Measurements from ENCODE around the gene ACTR6.
"Not testable (repeated sequence)": the region's sequence is repeated elsewhere in the genome, so short reads cannot be mapped to it uniquely, and the experiment has no call there.

ACTR6 gene

GRCh38 chr12:100165356-100165755 is 35.3 kb upstream of the ACTR6 start:
- Histone ChIP-seq H3K4me1 (ENCODE audit: insufficient read depth, low read length) (peaks cover 21% of the 10 kb centered on the region; the same call in 1 of the 2 replicates), H3K9me3 (ENCODE audit: insufficient read depth, low read depth, low read length) (peaks cover 5% of the 10 kb centered on the region; the same call in 1 of the 2 replicates), H3K4me3 (ENCODE audit: low read length) (no peak overlapping the region), H3K9ac (ENCODE audit: low read depth, low read length) (no peak overlapping the region), H3K27me3 (ENCODE audit: insufficient read depth, low read length) (no peaks in the 10 kb centered on the region), H3K27ac (ENCODE audit: low read length) (no peak overlapping the region), H3K36me3 (ENCODE audit: insufficient read depth, low read depth, low read length) (peaks cover 9% of the 10 kb centered on the region)

- no peak overlapping the region for H3K27ac ChIP-seq (ENCODE audit: low read length)
- H3K4me1 ChIP-seq (ENCODE audit: insufficient read depth, low read length): peaks cover 21% of the 10 kb centered on the region; the same call in 1 of the 2 replicates
- H3K9ac ChIP-seq (ENCODE audit: low read depth, low read length): no peak overlapping the region
- H3K9me3 ChIP-seq (ENCODE audit: insufficient read depth, low read depth, low read length): peaks cover 5% of the 10 kb centered on the region; the same call in 1 of the 2 replicates
- H3K4me3 ChIP-seq (ENCODE audit: low read length): no peak overlapping the region
- peaks cover 9% of the 10 kb centered on the region for H3K36me3 ChIP-seq (ENCODE audit: insufficient read depth, low read depth, low read length)
- H3K27me3 ChIP-seq (ENCODE audit: insufficient read depth, low read length): no peaks in the 10 kb centered on the region
Observed at GRCh38 chr12:100166232-100166631, 34.4 kb upstream of the ACTR6 start.

- H3K9ac ChIP-seq (ENCODE audit: low read depth, low read length): no peak overlapping the region
- H3K36me3 ChIP-seq (ENCODE audit: insufficient read depth, low read depth, low read length): peaks cover 9% of the 10 kb centered on the region
- no peak overlapping the region for H3K27ac ChIP-seq (ENCODE audit: low read length)
Observed at GRCh38 chr12:100168562-100168961, 32.1 kb upstream of the ACTR6 start.

GRCh38 chr12:100169345-100169744 is 31.3 kb upstream of the ACTR6 start:
- H3K27me3 ChIP-seq (ENCODE audit: insufficient read depth, low read length): no peaks in the 10 kb centered on the region
- no peak overlapping the region for H3K4me3 ChIP-seq (ENCODE audit: low read length)
- no peak overlapping the region for H3K9ac ChIP-seq (ENCODE audit: low read depth, low read length)
- H3K36me3 ChIP-seq (ENCODE audit: insufficient read depth, low read depth, low read length): peaks cover 9% of the 10 kb centered on the region
- peaks cover 4% of the 10 kb centered on the region; the same call in 1 of the 2 replicates for H3K4me1 ChIP-seq (ENCODE audit: insufficient read depth, low read length)
- peaks cover 5% of the 10 kb centered on the region; the same call in 1 of the 2 replicates for H3K9me3 ChIP-seq (ENCODE audit: insufficient read depth, low read depth, low read length)
- H3K27ac ChIP-seq (ENCODE audit: low read length): no peak overlapping the region

More at GRCh38 chr12:100168562-100168961, 32.1 kb upstream of the ACTR6 start:
- H3K4me3 ChIP-seq (ENCODE audit: low read length): no peak overlapping the region
- H3K9me3 ChIP-seq (ENCODE audit: insufficient read depth, low read depth, low read length): peaks cover 5% of the 10 kb centered on the region; the same call in 1 of the 2 replicates
- peaks cover 11% of the 10 kb centered on the region; the same call in 1 of the 2 replicates for H3K4me1 ChIP-seq (ENCODE audit: insufficient read depth, low read length)
- no peaks in the 10 kb centered on the region for H3K27me3 ChIP-seq (ENCODE audit: insufficient read depth, low read length)

GRCh38 chr12:100170313-100170858 is 30.2 kb upstream of the ACTR6 start:
- H3K4me1 ChIP-seq (ENCODE audit: insufficient read depth, low read length): no peaks in the 10 kb centered on the region
- no peak overlapping the region for H3K27ac ChIP-seq (ENCODE audit: low read length)
- H3K27me3 ChIP-seq (ENCODE audit: insufficient read depth, low read length): no peaks in the 10 kb centered on the region
- H3K36me3 ChIP-seq (ENCODE audit: insufficient read depth, low read depth, low read length): peaks cover 4% of the 10 kb centered on the region
- H3K9ac ChIP-seq (ENCODE audit: low read depth, low read length): no peak overlapping the region
- no peaks in the 10 kb centered on the region for H3K9me3 ChIP-seq (ENCODE audit: insufficient read depth, low read depth, low read length)
- H3K4me3 ChIP-seq (ENCODE audit: low read length): no peak overlapping the region

GRCh38 chr12:100171248-100171647 is 29.4 kb upstream of the ACTR6 start:
- no peak overlapping the region for H3K27ac ChIP-seq (ENCODE audit: low read length)
- H3K36me3 ChIP-seq (ENCODE audit: insufficient read depth, low read depth, low read length): no peaks in the 10 kb centered on the region; the same call in 1 of the 2 replicates
- no peaks in the 10 kb centered on the region for H3K9me3 ChIP-seq (ENCODE audit: insufficient read depth, low read depth, low read length)
- no peak overlapping the region for H3K9ac ChIP-seq (ENCODE audit: low read depth, low read length)
- H3K4me3 ChIP-seq (ENCODE audit: low read length): no peak overlapping the region
- no peaks in the 10 kb centered on the region for H3K4me1 ChIP-seq (ENCODE audit: insufficient read depth, low read length)
- no peaks in the 10 kb centered on the region for H3K27me3 ChIP-seq (ENCODE audit: insufficient read depth, low read length)

- Histone ChIP-seq H3K4me3 (ENCODE audit: low read length) (no peak overlapping the region), H3K36me3 (ENCODE audit: insufficient read depth, low read depth, low read length) (peaks cover 4% of the 10 kb centered on the region; the same call in 1 of the 2 replicates), H3K27ac (ENCODE audit: low read length) (no peak overlapping the region), H3K27me3 (ENCODE audit: insufficient read depth, low read length) (no peaks in the 10 kb centered on the region), H3K9ac (ENCODE audit: low read depth, low read length) (no peak overlapping the region), H3K9me3 (ENCODE audit: insufficient read depth, low read depth, low read length) (no peaks in the 10 kb centered on the region), H3K4me1 (ENCODE audit: insufficient read depth, low read length) (no peaks in the 10 kb centered on the region)
Observed at GRCh38 chr12:100173111-100173510, 27.5 kb upstream of the ACTR6 start.

GRCh38 chr12:100174495-100174894 is 26.1 kb upstream of the ACTR6 start:
- no peaks in the 10 kb centered on the region for H3K9me3 ChIP-seq (ENCODE audit: insufficient read depth, low read depth, low read length)
- H3K27ac ChIP-seq (ENCODE audit: low read length): no peak overlapping the region
- no peak overlapping the region for H3K4me3 ChIP-seq (ENCODE audit: low read length)
- no peak overlapping the region for H3K9ac ChIP-seq (ENCODE audit: low read depth, low read length)
- no peaks in the 10 kb centered on the region for H3K4me1 ChIP-seq (ENCODE audit: insufficient read depth, low read length)
- no peaks in the 10 kb centered on the region for H3K27me3 ChIP-seq (ENCODE audit: insufficient read depth, low read length)
- peaks cover 4% of the 10 kb centered on the region for H3K36me3 ChIP-seq (ENCODE audit: insufficient read depth, low read depth, low read length)

GRCh38 chr12:100176493-100176892 is 24.1 kb upstream of the ACTR6 start:
- H3K36me3 ChIP-seq (ENCODE audit: insufficient read depth, low read depth, low read length); H3K4me3 ChIP-seq (ENCODE audit: low read length); H3K27me3 ChIP-seq (ENCODE audit: insufficient read depth, low read length); H3K9ac ChIP-seq (ENCODE audit: low read depth, low read length); H3K4me1 ChIP-seq (ENCODE audit: insufficient read depth, low read length); H3K27ac ChIP-seq (ENCODE audit: low read length); H3K9me3 ChIP-seq (ENCODE audit: insufficient read depth, low read depth, low read length): not testable (repeated sequence)

- Histone ChIP-seq H3K4me3 (ENCODE audit: low read length) (no peak overlapping the region), H3K9ac (ENCODE audit: low read depth, low read length) (no peak overlapping the region), H3K27me3 (ENCODE audit: insufficient read depth, low read length) (no peaks in the 10 kb centered on the region), H3K27ac (ENCODE audit: low read length) (no peak overlapping the region), H3K9me3 (ENCODE audit: insufficient read depth, low read depth, low read length) (no peaks in the 10 kb centered on the region), H3K36me3 (ENCODE audit: insufficient read depth, low read depth, low read length) (peaks cover 4% of the 10 kb centered on the region), H3K4me1 (ENCODE audit: insufficient read depth, low read length) (no peaks in the 10 kb centered on the region)
Observed at GRCh38 chr12:100179252-100179651, 21.4 kb upstream of the ACTR6 start.

GRCh38 chr12:100184549-100185145 is 16.0 kb upstream of the ACTR6 start:
- no peak overlapping the region for H3K9ac ChIP-seq (ENCODE audit: low read depth, low read length)
- no peak overlapping the region for H3K4me3 ChIP-seq (ENCODE audit: low read length)
- H3K4me1 ChIP-seq (ENCODE audit: insufficient read depth, low read length): no peaks in the 10 kb centered on the region
- H3K9me3 ChIP-seq (ENCODE audit: insufficient read depth, low read depth, low read length): no peaks in the 10 kb centered on the region
- H3K36me3 ChIP-seq (ENCODE audit: insufficient read depth, low read depth, low read length): peaks cover 4% of the 10 kb centered on the region
- no peaks in the 10 kb centered on the region for H3K27me3 ChIP-seq (ENCODE audit: insufficient read depth, low read length)
- no peak overlapping the region for H3K27ac ChIP-seq (ENCODE audit: low read length)

GRCh38 chr12:100185361-100185894 is 15.2 kb upstream of the ACTR6 start:
- Histone ChIP-seq H3K36me3 (ENCODE audit: insufficient read depth, low read depth, low read length) (peaks cover 5% of the 10 kb centered on the region; the same call in 1 of the 2 replicates), H3K9ac (ENCODE audit: low read depth, low read length) (no peak overlapping the region), H3K4me3 (ENCODE audit: low read length) (no peak overlapping the region), H3K4me1 (ENCODE audit: insufficient read depth, low read length) (no peaks in the 10 kb centered on the region), H3K27me3 (ENCODE audit: insufficient read depth, low read length) (no peaks in the 10 kb centered on the region), H3K9me3 (ENCODE audit: insufficient read depth, low read depth, low read length) (no peaks in the 10 kb centered on the region), H3K27ac (ENCODE audit: low read length) (no peak overlapping the region)

Data from iPS-20b (cell line).